ENCODE measurements around the gene TMC1.

- TF ChIP-seq ZNF747 (CRISPR knock-in tag; IDR thresholded peaks at IDR 0.05; ENCODE audit: borderline replicate concordance) (no peak), EZH2 (conservative IDR thresholded peaks at IDR 0.05; ENCODE audit: low read depth, low read length) (no peak), ZNF34 (CRISPR knock-in tag; IDR thresholded peaks at IDR 0.05; ENCODE audit: borderline replicate concordance) (no peak), POLR2AphosphoS5 (IDR thresholded peaks at IDR 0.05; ENCODE audit: low read depth, low read length) (no peak), KIAA2018 (CRISPR knock-in tag; IDR thresholded peaks at IDR 0.05; ENCODE audit: borderline replicate concordance) (no peak), NFIC (IDR thresholded peaks at IDR 0.05; ENCODE audit: low read length) (no peak), ZNF777 (CRISPR knock-in tag; IDR thresholded peaks at IDR 0.05) (no peak), SP4 (CRISPR knock-in tag; IDR thresholded peaks at IDR 0.05) (no peak), SIN3A (IDR thresholded peaks at IDR 0.05; ENCODE audit: borderline replicate concordance, low read depth, low read length) (no peak), EP300 (IDR thresholded peaks at IDR 0.05; ENCODE audit: low read depth in 2 of 2, low read length in 2 of 2) (no peak), EP300 (CRISPR knock-in tag; IDR thresholded peaks at IDR 0.05; ENCODE audit: borderline replicate concordance) (no peak)
These were observed 29.9 kb downstream of the TMC1 start for GRCh38 chr9:72551306-72551705.

All from HepG2 (cell line).